NB4 (cell line): ENCODE measurements around the gene LRRC41.

Experiments
- CTCF ChIP-seq: IDR thresholded peaks from one replicate; pipeline ENCODE4 v1.5.1; 2012; ENCODE audit warnings: low read depth, low read length
- MAX ChIP-seq: IDR thresholded peaks from 2 replicates; pipeline ENCODE4 v1.6.1; 2011; ENCODE audit warnings: low read depth, low read length
- POLR2A ChIP-seq: IDR thresholded peaks from 2 replicates; pipeline ENCODE4 v1.6.1; 2011; ENCODE audit warnings: mild to moderate bottlenecking; ENCODE audit not compliant: insufficient read length; ENCODE audit errors: extremely low read depth

DNA sequence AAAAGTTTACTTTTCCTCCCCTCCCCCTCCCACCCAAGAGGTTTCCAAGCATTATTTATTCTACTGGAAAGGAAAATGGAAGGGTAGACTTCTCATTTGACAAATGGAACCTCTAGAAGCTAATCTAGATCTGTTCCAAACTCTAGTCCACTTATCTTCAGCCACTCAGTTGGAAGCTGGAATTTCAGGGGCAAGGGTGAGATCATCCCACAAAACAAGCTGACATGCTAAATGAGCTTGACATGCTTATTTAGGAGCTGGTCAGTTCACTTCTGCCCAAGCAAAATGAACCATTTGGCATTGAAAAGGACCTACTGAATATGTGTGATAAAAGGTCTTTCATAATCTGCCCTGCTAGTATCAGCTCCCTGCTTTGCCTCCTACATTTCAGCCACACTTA, 5.0 kb downstream of the LRRC41 start:
- TF ChIP-seq CTCF = no peak
- no peak for TF ChIP-seq POLR2A
- TF ChIP-seq MAX = no peak
